ENCODE data around the gene PHKG1.
"Not testable (repeated sequence)": the region's sequence is repeated elsewhere in the genome, so short reads cannot be mapped to it uniquely, and the experiment has no call there.

PHKG1 gene

GRCh38 chr7:56081626-56082340, 11.0 kb downstream of the PHKG1 start:
- DNase-seq: peak; percentile 57

DNA sequence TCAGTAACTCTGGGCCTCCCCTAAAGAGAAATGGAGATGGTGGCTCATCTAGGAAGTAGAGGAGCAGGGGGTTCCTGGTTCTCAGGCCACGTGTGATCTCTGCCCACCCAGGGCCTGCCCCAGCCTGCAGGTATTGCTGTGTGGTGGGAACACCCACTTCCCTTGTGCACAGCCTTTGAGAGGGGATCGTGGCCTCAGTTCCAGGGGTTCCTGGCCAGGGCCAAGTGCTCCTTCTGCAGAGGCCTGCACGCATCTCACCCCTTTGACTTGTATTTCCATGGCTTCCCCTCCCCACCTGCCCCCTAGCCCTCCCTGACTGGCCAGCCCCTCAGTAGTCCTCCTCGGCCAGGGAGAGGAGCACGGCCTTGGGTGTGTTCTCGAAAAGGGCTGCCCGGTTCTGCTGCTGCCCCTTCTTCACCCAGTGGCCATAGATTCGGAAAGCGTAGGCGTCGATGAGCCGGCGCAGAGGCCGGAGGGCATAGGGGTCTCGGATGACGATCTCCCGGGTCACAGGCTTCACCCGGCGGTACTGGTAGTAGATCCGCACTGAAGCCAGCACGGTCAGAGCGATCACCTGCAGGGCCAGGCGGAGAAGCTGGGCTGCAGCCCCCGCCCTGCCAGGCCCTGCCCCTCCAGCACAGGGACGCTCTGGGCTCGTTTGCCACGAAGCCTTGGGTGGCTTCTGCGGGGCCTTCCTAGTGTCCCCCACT, 11.9 kb downstream of the PHKG1 start:
- not testable (repeated sequence) for DNase-seq

- DNase-seq: peak; percentile 85
Observed at GRCh38 chr7:56079450-56080185, 13.1 kb downstream of the PHKG1 start.

- no peak for DNase-seq
Observed at GRCh38 chr7:56078196-56078595, 14.6 kb downstream of the PHKG1 start.

DNA sequence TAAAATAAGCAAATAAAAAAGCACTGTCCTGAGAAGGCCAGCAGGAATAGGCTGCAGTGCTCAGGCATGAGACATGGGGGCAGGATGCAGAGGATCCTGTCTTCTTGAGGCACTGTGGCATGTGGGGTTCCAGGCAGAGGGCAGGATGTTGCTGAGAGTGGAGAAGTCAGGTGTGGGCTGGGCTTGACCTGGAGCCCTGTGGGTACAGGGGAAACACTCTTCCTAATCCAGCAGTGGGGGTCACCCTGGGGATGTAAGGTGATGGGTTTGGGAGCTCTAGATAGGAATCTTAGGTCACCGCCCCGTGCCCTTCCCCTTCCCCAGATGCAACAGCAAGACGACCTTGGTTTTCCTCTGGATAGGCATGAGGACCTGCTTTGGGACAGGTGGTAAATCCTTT, 15.1 kb downstream of the PHKG1 start:
- DNase-seq: no peak

DNA sequence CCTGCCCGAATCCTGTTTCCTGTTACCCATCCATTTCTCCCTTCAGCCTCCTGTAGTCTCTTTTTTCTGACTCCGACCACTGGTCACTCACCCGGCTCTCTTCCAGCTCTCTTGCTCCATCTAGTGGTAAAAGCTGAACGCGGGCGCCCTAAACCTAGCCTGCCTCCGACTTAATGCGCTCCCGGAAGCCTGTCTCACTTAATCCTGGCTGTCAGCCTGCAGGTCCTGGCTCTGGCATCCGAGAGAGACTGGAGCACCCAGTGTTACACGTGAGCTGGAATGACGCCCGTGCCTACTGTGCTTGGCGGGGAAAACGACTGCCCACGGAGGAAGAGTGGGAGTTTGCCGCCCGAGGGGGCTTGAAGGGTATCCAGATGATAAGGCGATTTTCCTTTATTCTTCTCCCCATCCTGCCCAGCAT, 18.4 kb downstream of the PHKG1 start:
- peak; percentile 89 for DNase-seq

DNA sequence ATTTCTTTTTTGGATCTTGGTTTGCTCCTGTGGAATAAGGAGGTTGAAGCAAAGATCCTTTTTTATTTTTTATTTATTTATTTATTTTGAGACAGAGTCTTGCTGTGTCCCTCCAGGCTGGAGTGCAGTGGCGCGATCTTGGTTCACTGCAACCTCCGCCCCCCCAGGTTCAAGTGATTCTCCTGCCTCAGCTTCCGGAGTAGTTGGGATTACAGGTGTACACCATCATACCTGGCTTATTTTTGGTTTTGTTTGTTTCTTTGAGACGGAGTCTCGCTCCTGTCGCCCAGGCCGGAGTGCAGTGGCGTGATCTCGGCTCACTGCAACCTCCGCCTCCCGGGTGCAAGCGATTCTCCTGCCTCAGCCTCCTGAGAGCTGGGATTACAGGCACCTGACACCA, 26.4 kb downstream of the PHKG1 start:
- not testable (repeated sequence) for DNase-seq

DNA sequence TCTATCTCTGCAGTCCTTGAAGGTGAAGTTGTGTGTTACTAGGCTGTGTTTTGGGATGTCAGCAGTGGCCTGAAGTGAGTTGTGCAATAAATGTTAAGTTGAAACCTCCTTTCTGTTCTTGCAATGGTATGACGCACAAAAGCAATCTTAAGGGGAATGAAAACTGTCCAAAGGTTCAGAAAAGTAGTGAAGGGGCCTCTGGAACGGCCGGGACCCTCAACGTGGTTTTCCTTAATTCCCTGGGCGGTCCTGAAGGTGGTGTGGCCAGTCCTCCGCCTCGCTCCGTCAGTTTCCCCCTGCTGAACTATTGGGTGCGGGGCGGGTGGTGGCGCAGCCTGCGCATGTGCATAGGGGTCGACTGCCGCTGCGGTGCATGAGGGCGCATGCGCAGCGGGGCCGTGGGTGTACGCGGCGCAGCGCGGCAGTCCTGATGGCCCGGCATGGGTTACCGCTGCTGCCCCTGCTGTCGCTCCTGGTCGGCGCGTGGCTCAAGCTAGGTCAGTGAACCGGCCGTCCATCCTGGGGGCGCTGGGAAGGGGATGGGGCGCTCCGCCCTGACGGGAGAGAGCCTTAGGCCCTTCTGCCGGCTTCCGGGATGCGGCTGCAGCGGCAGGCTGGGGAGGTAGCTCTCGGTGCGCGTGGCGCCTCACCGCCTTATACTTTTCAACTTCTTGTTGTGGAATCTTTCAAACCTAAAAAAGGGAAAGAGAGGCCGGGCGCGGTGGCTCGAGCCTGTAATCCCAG, 28.7 kb downstream of the PHKG1 start, which contains the start of gene SUMF2:
TSS of gene SUMF2 (plus strand) at position 405 of the 744 bp plus-strand sequence. CDS start at position 431, 26 bp downstream.
- DNase-seq: peak; percentile 81

- DNase-seq: no peak
Observed at GRCh38 chr7:56063500-56063881, 29.3 kb downstream of the PHKG1 start.

DNA sequence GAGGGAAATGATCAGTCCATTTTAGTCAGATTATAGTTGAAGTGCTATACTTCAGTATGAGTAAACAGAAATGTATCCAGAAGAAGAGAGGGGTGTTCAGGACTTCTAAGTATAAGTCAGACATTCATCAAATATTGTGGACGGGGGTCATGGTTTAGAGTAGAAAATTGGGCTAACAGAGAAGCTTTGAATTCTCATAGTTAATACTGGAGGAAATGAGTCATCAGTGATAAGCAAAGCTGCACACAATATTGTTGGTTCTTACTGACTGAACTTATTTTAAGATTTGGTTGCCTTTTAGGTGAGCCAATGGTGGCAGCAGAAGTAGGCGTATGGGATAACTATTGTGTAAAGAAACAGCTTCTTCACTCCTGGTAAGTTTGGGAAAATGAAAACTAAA, 30.4 kb downstream of the PHKG1 start:
- DNase-seq: no peak

DNA sequence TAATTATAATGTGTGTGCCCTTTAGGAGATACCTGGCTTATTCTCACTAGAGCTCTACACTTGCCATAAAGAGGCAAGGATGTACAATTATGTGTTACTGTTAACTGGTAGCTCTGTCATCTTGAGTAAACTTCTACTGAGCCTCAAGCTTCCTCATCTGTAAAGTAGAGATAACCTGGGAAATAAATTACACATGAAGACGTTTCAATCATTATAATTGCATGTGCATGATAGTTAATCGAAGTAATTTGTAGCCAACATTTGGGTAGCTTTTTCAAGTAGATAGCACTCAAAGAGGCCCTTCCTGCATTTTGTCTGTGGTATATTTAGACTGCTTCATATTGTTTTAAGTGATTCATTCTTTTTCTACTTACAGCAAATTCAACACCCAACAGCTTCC, 38.8 kb downstream of the PHKG1 start:
- no peak for DNase-seq

GRCh38 chr7:56053379-56053778, 39.4 kb downstream of the PHKG1 start:
- DNase-seq: no peak

- peak; percentile 97 for DNase-seq
Observed at GRCh38 chr7:56051339-56052191, 41.2 kb downstream of the PHKG1 start, which contains the start of the genes CCT6A and PSPH. CCT6A (plus strand) TSS chr7:56051765; CDS start chr7:56051849, 84 bp downstream. PSPH (minus strand) TSS chr7:56051444; CDS start chr7:56021212, 30,232 bp downstream.

- DNase-seq: no peak
Observed at GRCh38 chr7:56051053-56051338, 41.8 kb downstream of the PHKG1 start.

- peak; percentile 80 for DNase-seq
Observed at GRCh38 chr7:56048763-56049162, 44.0 kb downstream of the PHKG1 start.

- DNase-seq: no peak
Observed at GRCh38 chr7:56048245-56048644, 44.5 kb downstream of the PHKG1 start.

DNA sequence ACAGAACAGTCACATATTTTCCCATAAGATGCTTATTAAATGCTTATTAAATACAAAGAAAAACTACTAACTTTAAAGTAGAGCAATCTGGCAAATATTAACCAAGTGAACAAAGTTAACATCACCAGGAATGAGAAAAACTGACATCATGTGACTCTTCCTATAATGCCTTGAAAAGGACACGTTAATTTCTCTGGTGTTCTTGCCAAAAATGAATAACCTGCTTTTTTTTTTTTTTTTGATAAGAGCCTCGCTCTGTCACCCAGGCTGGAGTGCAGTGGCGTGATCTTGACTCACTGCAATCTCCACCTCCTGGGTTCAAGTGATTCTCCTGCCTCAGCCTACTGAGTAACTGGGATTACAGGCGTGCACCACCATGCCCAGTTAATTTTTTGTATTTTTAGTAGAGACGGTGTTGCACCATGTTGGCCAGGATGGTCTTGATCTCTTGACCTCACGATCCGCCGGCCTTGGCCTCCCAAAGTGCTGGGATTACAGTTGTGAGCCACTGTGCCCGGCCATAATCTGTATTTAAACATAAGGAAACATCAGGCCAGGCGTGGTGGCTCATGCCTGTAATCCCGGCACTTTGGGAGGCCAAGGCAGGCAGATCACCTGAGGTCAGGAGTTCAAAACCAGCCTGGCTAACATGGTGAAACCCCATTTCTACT, 45.2 kb downstream of the PHKG1 start:
- DNase-seq: not testable (repeated sequence)

DNA sequence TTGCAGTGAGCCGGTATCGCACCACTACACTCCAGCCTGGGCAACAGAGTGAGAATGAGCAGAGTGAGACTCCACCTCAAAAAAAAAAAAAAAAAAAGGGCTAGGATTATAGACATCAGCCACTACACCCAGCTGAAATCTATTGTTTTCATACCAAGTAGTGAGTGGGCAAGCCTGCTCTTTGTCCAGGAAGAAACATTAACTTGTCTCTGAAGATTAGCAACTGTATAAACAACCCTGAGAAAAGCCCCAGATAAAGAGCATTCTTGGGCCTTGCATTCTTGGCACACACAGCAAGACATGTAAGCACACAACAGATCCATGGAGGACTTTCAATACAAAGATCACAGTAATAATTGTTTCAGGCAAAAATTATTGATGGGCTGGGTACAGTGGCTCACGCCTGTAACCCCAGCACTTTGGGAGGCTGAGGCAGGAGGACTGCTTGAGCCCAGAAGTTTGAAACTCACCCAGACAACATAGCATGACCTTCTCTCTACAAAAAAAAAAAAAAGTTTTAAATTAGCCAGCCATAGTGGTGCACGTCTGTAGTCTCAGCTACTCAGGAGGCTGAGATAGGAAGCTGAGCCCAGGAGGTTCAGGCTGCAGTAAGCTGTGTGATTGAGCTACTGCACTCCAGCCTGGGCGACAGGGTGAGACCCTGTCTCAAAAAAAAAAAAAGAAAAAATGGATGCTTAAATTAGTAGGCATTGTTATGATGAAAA, 45.9 kb downstream of the PHKG1 start:
- DNase-seq: no peak

GRCh38 chr7:56045758-56046157, 47.0 kb downstream of the PHKG1 start:
- DNase-seq: not testable (repeated sequence)

DNA sequence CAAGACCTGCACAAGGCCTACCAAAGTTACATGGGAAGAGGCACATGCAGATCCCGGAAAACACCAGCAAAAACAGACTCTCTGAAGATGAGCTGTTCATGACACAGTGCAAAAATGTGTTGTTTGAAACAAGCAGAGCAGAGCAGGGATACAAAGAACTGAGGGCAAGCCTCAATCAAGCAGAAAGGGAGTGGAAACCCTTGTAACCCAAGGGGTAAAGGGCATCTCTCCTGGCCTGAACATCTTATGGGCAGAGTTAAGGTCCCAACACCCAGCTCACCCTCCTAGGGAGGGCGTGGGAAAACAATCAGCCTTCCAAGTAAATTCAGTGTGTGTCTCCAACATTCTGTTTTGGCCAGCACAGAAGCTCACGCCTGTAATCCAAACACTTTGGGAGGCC, 52.0 kb downstream of the PHKG1 start:
- no peak for DNase-seq

Data from SHP77 treated with DMSO at 0.1 percent for 48 hours (cell line).